Stimulated activated CD4-positive, alpha-beta T cell treated with anti-CD3 and anti-CD28 coated beads, Interleukin-4, amount 100 ng/mL, for 4 hours (primary cell): ENCODE data around the gene LTA.

ENCODE experiments used
- DNase-seq, 2 experiments: peaks; one replicate each; pipeline ENCODE4 v3.0.0-alpha.2; 2020

LTA gene

DNA sequence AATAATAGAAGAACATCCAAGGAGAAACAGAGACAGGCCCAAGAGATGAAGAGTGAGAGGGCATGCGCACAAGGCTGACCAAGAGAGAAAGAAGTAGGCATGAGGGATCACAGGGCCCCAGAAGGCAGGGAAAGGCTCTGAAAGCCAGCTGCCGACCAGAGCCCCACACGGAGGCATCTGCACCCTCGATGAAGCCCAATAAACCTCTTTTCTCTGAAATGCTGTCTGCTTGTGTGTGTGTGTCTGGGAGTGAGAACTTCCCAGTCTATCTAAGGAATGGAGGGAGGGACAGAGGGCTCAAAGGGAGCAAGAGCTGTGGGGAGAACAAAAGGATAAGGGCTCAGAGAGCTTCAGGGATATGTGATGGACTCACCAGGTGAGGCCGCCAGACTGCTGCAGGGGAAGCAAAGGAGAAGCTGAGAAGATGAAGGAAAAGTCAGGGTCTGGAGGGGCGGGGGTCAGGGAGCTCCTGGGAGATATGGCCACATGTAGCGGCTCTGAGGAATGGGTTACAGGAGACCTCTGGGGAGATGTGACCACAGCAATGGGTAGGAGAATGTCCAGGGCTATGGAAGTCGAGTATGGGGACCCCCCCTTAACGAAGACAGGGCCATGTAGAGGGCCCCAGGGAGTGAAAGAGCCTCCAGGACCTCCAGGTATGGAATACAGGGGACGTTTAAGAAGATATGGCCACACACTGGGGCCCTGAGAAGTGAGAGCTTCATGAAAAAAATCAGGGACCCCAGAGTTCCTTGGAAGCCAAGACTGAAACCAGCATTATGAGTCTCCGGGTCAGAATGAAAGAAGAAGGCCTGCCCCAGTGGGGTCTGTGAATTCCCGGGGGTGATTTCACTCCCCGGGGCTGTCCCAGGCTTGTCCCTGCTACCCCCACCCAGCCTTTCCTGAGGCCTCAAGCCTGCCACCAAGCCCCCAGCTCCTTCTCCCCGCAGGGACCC lies 2.3 kb downstream of the LTA start:
- DNase-seq = peak; percentile 46 to 58

DNA sequence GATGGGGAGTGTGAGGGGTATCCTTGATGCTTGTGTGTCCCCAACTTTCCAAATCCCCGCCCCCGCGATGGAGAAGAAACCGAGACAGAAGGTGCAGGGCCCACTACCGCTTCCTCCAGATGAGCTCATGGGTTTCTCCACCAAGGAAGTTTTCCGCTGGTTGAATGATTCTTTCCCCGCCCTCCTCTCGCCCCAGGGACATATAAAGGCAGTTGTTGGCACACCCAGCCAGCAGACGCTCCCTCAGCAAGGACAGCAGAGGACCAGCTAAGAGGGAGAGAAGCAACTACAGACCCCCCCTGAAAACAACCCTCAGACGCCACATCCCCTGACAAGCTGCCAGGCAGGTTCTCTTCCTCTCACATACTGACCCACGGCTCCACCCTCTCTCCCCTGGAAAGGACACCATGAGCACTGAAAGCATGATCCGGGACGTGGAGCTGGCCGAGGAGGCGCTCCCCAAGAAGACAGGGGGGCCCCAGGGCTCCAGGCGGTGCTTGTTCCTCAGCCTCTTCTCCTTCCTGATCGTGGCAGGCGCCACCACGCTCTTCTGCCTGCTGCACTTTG lies 3.3 kb downstream of the LTA start, which contains the start of gene TNF:
Gene TNF, plus strand, starts transcription at position 231 of the 567 bp plus-strand sequence. Its CDS starts 177 bp downstream, at position 408.
- DNase-seq = peak; percentile 77 to 90

GRCh38 chr6:31575952-31576685 lies 4.0 kb downstream of the LTA start:
- DNase-seq = no peak

DNA sequence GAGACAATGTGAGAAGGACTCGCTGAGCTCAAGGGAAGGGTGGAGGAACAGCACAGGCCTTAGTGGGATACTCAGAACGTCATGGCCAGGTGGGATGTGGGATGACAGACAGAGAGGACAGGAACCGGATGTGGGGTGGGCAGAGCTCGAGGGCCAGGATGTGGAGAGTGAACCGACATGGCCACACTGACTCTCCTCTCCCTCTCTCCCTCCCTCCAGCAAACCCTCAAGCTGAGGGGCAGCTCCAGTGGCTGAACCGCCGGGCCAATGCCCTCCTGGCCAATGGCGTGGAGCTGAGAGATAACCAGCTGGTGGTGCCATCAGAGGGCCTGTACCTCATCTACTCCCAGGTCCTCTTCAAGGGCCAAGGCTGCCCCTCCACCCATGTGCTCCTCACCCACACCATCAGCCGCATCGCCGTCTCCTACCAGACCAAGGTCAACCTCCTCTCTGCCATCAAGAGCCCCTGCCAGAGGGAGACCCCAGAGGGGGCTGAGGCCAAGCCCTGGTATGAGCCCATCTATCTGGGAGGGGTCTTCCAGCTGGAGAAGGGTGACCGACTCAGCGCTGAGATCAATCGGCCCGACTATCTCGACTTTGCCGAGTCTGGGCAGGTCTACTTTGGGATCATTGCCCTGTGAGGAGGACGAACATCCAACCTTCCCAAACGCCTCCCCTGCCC lies 4.9 kb downstream of the LTA start:
- DNase-seq = peak; percentile 42 to 54

DNA sequence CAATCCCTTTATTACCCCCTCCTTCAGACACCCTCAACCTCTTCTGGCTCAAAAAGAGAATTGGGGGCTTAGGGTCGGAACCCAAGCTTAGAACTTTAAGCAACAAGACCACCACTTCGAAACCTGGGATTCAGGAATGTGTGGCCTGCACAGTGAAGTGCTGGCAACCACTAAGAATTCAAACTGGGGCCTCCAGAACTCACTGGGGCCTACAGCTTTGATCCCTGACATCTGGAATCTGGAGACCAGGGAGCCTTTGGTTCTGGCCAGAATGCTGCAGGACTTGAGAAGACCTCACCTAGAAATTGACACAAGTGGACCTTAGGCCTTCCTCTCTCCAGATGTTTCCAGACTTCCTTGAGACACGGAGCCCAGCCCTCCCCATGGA lies 5.5 kb downstream of the LTA start:
- no peak for DNase-seq

GRCh38 chr6:31578184-31579118 lies 6.4 kb downstream of the LTA start:
- peak; percentile 41 to 55 for DNase-seq

DNA sequence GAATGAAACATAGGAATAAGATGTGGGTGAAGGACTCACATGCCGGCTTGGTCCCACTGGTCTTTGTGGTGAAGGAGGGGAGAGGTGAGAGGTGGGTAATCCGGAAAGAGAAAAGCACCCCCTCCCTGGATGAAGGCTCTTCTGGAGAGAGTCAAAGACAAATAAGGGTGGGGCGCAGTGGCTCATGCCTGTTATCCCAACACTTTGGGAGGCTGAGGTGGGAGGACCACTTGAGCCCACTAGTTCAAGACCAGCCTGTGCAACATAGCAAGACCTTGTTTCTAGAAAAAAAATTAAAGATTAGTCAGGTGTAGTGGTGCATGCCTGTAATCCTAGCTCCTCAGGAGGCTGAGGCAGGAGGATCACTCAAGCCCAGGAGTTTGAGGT lies 7.0 kb downstream of the LTA start:
- peak; percentile 43 for DNase-seq

- DNase-seq = peak; percentile 42 to 47
These were observed 7.7 kb downstream of the LTA start for GRCh38 chr6:31579546-31580437.

DNA sequence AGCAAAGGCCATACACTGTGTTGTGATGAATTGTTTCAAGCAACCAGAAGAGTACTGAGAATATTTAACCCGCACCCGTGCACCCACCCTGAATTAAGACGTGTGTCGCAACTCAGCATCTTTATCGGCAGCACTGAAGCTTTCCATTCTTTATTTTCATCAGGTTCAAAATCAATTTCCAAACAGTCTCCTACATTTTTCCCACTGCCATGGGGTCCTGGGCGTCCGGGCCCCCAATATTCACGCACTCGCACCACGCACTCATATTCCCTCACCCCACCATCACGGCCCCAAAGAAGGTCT lies 8.3 kb downstream of the LTA start:
- no peak for DNase-seq

GRCh38 chr6:31580807-31581433 lies 8.8 kb downstream of the LTA start:
- DNase-seq = peak; percentile 84 to 92

- no peak for DNase-seq
These were observed 9.5 kb downstream of the LTA start for GRCh38 chr6:31581434-31582229.

GRCh38 chr6:31582230-31582643 lies 10.1 kb downstream of the LTA start, which contains the start of gene LTB:
Gene LTB, minus strand, starts transcription at chr6:31582424. Its CDS starts 7 bp downstream, at chr6:31582417.
- DNase-seq = peak; percentile 53 to 72

DNA sequence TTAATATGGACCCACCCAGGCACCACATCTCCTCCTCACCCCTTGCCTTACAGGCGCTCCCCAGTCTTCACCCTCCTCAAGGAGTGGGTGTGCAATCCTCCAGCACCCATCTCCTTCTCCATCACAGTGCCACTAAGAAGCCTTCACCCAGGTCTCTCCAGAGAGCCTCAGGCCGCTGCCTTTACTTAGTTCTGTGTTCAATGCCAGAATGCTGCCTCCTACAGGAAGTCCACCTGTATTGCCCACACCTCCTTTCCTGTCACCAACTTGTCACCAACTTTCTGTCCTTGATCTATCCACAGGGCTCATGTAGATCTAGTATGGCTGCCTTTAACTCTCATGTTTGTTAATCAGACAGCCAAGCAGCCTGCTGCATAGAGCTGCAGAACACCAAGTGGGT lies 13.4 kb downstream of the LTA start:
- peak in 1 of 2 experiments; percentile 40 for DNase-seq

DNA sequence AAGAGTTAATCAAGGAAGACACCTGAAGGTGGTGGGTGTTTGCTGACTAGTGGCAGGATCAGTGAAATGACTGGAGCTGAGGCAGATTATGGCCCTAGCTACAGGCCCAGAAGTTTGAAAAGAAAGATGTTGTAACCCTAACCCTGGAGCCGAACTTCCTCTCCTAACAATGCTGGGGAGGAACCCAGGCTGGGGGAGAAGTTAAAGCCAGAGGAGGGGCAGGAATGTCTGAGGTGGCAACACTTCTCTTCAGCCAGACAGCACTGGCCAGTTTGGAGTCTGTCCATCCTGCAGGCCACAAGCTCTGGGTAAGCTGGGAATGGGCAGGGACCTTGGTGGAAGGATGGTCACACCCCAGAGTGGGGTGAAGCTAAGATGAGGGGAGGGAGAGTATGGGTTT lies 13.9 kb downstream of the LTA start, which contains the start of gene LST1:
Gene LST1, plus strand, starts transcription at position 270 of the 400 bp plus-strand sequence. CDS start 1,023 bp downstream, outside the sequence.
- DNase-seq = no peak

DNA sequence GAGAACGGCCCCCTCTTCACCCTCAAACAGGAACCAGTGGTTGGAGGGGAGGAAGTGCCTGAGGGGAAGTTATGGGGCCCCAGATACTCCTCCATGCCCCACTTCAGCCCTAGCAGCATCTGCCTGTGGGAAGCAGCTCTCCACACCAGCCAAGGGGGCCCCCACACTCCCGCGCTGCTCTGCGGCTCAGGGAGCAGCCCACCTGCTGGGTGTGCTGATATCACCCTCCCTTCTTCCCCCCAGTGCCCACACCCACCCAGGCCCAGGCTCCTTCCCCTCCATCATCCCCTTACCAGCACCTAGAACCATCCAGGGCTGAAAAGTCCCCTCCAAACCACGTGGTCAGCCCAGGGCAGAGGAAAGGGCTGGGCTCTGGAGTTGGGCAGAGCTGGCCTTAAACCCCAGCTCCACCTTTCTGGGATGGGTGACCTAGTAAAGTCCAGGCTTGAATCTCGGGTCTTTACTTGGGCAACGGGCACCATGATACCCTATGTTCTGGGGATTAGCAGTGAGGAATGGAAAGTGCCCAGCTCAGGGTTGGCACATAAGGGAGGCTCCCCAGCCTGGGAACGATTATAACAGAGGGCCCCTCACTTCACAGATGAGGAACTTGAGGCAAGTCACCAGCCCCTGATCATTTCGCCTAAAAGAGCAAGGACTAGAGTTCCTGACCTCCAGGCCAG lies 14.7 kb downstream of the LTA start:
- DNase-seq = no peak

- DNase-seq = no peak
These were observed 16.0 kb downstream of the LTA start for GRCh38 chr6:31587791-31588777.
